Subcutaneous preadipocyte (primary cell): ENCODE data around the gene GMIP. TPM values are rescaled to one million over a fixed set of nuclear protein-coding genes. Genes with fewer than 3 reads are reported as not detected.

Source experiments
- total RNA-seq: library from RNA; depleted of rRNA; stranded (reverse); fragments of >200 nt; gene quantifications from 2 replicates; pipeline ENCODE4 v1.2.3, GENCODE V29; 2012

GMIP gene, protein sequence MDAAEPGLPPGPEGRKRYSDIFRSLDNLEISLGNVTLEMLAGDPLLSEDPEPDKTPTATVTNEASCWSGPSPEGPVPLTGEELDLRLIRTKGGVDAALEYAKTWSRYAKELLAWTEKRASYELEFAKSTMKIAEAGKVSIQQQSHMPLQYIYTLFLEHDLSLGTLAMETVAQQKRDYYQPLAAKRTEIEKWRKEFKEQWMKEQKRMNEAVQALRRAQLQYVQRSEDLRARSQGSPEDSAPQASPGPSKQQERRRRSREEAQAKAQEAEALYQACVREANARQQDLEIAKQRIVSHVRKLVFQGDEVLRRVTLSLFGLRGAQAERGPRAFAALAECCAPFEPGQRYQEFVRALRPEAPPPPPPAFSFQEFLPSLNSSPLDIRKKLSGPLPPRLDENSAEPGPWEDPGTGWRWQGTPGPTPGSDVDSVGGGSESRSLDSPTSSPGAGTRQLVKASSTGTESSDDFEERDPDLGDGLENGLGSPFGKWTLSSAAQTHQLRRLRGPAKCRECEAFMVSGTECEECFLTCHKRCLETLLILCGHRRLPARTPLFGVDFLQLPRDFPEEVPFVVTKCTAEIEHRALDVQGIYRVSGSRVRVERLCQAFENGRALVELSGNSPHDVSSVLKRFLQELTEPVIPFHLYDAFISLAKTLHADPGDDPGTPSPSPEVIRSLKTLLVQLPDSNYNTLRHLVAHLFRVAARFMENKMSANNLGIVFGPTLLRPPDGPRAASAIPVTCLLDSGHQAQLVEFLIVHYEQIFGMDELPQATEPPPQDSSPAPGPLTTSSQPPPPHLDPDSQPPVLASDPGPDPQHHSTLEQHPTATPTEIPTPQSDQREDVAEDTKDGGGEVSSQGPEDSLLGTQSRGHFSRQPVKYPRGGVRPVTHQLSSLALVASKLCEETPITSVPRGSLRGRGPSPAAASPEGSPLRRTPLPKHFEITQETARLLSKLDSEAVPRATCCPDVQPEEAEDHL
- 3.3 and 7.2 TPM in 2 replicates for total RNA-seq

DNA sequence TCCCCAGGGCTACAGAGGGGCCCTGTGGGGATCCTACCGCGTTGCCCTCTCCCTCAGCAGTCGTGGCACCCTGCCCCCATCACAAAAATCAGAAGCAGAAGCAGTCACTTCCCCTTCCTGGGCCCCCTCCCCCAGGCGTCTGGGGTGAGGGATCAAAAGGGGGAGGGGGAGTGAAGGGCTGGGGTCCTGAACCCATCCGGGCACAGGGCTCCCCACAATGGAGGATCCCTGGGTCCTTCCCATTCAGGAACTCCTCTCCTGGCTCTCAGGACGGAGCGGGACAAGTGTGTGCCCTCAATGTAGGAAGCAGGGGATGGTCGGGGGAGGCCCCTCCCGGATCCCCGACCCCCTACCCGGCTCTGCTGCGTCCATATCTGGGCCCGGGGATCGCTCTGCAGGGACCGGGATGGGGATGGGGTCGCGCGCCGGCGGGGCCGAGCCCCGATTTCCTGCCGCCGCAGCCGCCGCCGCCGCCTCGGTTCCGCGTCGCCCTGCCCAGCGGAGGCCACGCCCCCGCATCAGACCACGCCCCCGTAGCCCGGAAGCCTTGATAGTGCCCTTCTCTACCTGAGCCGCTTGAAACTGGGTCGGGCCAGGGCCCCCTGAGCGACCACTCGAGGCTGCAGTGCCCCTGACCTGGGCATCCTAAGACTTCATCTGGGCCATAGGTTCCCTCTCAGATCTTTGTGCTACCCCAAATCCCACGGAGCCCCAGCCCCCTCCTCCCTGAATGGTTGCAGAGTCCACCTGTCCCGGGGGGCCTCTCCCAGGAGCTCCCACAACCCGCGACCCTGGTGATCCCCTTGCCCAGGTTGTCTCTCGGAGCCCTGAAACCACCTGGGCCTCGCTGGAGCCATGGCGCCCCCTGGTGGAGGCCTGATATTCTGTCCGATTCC lies at the start of gene GMIP:
GMIP (minus strand) TSS at position 500 of the 896 bp plus-strand sequence; CDS start at position 372, 128 bp downstream.

DNA sequence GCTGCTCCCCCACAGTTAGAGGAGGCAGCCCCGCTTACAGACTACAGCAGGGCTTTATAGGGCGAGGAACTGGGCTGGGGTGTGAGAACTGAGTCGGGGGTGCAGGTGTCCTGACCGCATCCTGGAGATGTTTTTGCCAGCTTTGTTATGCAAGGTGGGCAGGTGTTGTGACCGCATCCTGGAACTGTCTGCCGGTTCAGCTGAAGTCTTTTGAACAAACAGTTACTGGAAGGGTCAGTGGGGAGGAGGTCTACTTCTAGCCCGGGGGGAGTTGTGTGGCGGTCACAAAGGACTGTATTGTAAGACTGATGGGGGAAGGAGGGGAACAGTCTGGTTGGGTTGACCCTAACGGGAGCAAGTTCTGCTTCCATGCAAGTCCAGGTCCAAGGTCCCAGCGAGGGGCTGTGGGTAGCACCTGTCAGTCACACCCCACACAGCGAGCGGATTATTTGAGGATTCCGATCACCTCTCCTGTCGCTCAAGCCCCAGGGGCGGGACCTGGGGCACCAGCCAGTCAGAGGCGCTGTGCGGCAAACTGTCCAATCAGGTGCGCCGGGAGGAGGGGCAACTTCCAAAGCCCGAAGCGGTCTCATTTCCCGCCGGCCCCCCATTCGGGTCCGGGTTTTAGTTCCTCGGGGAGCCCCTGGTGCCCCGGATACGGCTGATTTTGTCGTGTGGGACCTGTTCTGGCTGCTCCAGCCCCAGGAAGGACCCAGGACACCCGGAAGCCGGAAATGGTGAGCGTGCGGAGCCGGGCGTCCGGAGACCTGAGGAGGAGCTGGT lies 25.0 kb upstream of the GMIP start, which contains the start of gene ZNF101:
ZNF101 (plus strand) TSS at position 610 of the 783 bp plus-strand sequence; CDS start at position 735, 125 bp downstream.

DNA sequence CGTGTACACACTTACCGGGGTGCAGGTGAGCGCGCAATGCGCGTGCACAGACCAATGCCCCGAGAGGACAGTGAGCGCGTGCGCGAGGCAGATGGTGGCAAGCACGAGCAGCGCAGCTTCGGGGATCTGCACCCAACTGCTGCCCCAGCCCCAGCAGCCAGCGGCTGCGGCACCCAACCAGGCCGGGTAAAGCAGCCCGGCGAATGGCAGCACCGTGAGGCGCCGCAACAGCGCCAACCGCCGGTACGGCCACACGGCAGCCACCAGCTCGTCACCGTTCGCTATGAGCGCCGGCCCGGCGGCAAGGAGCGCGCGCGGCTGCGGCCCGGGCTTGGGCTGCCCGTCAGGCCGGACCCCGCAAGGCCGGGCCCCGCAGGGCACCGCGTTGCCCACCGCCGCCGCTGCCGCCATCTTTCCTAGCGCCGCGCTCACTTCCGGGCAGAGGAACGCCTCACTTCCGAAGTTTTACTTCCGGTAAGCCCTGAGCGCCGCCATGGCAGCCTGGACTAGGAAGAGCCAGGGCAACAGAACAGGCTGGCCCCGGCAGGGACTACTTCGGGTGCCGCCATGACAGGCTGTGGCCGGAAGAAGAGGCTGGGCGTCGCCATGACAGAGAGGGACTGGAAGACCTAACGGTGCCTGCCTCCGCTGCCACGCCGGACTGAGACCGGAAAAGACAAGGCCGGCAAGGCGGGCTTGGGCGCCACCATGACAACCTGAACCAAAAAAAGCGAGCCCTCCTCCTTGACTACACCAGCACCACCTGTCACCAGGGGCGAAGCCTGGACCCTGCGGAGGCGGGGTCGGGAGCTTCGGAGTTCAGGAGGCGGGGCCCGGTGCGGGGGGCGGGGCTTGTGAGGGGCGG lies 20.0 kb upstream of the GMIP start, which contains the start of gene ATP13A1:
ATP13A1 (minus strand) TSS at position 421 of the 865 bp plus-strand sequence; CDS start at position 411, 10 bp downstream.

DNA sequence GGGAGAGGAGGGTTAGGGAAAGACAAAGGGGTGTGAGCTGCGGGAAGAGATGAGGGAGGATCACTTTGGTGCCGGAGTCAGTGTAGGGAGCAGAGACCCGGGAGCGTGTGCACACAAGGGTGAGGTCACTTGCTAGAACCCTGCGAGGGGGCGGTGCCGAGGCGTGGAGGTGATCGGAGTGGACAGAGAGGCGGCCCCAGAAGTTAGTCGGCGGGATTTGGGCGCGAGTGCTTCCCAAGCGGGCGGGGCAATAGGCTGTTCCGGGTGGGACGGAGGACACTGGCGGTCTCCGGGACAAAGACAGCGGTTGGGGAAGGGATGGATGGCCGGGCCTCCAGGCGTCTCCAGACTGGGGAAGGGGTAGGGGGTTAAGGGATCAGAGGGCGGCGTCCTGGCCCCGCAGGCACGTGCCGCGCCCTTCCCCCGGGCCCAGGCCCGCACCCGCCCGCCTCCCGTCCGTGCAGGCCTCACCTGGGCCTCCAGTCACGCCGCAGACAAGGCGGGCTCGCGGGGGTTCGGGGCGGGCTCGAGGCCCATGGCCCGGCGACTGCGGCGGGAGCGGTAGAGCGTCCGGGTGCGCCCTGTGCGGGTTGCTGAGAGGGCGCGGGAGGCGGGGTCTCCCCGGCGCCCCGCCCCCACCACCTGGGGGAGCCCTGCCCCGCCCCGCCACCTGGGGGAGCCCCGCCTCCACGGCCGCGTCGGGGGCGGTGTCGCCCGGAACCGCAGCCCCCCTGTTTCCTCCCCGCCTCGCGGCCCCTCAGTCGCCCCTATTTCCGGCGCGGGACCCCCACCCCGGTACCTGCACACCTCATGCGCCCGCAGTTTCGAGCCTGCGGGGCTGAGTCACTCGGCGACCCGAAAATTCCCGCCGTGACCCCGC lies 15.6 kb downstream of the GMIP start, which contains the start of gene LPAR2:
LPAR2 (minus strand) TSS at position 600 of the 880 bp plus-strand sequence. CDS start 945 bp downstream, outside the sequence.

DNA sequence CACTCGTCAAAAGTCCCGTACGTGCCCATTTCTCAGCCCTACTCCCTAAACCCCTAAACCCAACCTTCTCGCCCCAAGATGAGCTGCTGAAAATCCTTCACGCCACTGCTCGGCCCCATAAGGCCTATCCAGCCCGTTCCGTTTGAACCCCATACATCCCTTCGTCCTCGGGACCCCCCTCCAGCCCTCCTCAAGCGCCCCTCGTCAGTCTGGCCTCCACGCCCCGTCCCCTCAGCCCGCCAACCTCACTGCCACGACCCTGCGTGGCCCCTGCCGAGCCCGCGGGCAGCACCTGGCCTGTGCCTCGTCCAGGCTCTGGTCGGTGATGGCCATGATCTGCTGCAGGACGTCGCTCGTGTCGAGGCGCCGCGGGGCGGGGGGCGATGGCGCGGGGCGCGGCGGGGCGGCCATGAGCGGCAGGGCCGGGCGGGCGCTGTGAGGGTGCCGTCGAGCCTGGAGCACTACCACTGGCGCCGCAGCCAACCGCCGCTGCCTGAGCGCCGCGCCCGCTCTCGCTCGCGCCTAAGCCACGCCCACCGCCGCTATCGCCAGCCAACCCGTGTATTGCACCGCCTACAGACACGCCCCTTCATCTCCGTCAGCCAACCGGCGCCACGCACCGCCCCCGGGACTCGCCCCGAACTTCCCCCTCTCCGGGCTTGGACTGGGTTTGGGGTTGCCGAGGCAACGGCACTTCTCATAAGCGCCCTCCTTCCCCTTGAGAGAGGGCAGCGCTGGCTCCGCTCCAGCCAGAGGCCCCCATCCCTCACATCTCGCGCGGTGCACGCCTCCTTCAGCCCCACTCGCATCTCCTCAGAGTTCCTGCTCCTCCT lies 25.0 kb downstream of the GMIP start, which contains the start of gene PBX4:
PBX4 (minus strand) TSS at position 469 of the 833 bp plus-strand sequence; CDS start at position 411, 58 bp downstream.

Other genes starting within 250 kb of the GMIP start
- 50.0 and 71.4 TPM in 2 replicates for gene GATAD2A, start 238.0 kb downstream of the GMIP start, total RNA-seq
- 2.2 and 2.7 TPM in 2 replicates for gene TSSK6, start 128.1 kb downstream of the GMIP start, total RNA-seq
- gene NDUFA13, start 127.4 kb downstream of the GMIP start, total RNA-seq: 140 and 223 TPM in 2 replicates
- gene YJEFN3, start 114.7 kb downstream of the GMIP start, total RNA-seq: under 0.01 and 0.20 TPM in 2 replicates
- gene CILP2, start 105.4 kb downstream of the GMIP start, total RNA-seq: 0.78 and 1.1 TPM in 2 replicates
- 3.3 and 5.5 TPM in 2 replicates for gene PBX4, start 25.0 kb downstream of the GMIP start, total RNA-seq
- gene LPAR2, start 15.4 kb downstream of the GMIP start, total RNA-seq: 1.1 and 2.2 TPM in 2 replicates
- 55.9 and 59.0 TPM in 2 replicates for gene ATP13A1, start 20.0 kb upstream of the GMIP start, total RNA-seq
- gene ZNF101, start 25.2 kb upstream of the GMIP start, total RNA-seq: 7.0 and 9.2 TPM in 2 replicates
- 3.3 and 3.7 TPM in 2 replicates for gene ZNF14, start 89.5 kb upstream of the GMIP start, total RNA-seq
- gene ZNF506, start 178.1 kb upstream of the GMIP start, total RNA-seq: 8.6 and 9.6 TPM in 2 replicates
- 3.3 and 4.7 TPM in 2 replicates for gene ZNF253, start 222.2 kb upstream of the GMIP start, total RNA-seq